EH (cell line): Measurements from ENCODE around the gene SF3A2.

ENCODE experiments used
- DNase-seq: peaks from one replicate; pipeline ENCODE4 v3.0.0-alpha.2; 2015; ENCODE audit warnings: low read depth

SF3A2 gene

GRCh38 chr19:2207991-2208860, 28.4 kb upstream of the SF3A2 start:
- DNase-seq, result peak; percentile 91

DNA sequence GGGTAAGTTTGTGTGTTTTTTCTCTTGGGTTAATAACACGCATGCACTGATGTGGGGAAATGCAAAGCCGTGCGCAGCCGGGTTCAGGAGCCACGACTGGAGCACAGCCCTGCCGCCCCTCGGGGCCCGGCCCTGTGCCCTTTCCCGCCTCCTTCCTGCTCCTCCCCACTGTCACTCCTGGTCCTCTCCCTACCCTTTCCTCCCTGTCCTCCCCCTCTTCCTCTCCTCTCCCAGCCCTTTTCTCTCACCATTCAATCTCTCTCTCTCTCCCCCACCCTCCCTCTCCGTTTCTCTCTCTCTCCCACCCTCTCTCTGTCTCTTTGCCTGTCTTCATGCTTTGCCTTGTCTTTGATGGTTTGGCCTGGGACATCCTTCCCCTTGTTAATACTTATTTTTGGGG, 27.6 kb upstream of the SF3A2 start:
- DNase-seq, result no peak

DNA sequence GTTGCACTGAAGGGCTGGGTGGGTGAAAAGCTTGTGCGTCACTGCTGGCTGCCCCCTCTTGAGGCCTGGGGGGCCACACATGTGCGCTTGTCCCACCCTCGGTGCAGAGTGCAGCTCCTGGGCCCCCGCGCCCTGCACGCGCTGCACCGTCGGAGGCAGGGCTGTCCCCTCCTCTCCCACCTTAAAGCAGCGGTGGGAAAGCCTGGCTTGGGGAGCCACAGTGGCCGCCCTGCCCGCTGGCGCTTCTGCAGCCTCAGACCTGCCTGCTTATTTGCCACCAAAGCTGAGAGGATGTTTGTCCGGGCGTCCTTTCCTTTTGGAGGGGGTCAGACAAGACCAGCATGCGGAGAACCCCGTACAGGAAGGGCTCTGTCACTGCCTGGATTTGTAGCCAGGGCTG, 27.2 kb upstream of the SF3A2 start:
- no peak for DNase-seq

DNA sequence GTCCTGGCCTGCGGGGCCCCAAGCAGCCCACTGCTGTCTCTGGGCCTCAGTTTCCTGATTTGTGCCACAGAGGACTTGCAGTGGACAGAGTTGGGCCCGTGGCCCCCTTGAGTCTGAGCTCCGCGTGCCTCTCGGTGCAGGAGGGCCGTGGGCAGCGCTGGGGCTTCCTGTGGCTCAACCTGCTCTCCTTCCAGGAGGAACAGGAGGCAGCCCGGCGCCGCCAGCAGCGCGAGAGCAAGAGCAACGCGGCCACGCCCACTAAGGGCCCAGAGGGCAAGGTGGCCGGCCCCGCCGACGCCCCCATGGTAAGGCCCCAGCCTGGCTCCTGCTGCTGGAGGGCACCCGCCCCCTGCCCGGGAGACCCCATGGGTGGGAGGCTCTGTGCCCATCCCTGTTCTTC, 26.4 kb upstream of the SF3A2 start:
- DNase-seq, result no peak

- DNase-seq, result no peak
Observed at GRCh38 chr19:2210987-2211740, 25.5 kb upstream of the SF3A2 start.

GRCh38 chr19:2212861-2213711, 23.5 kb upstream of the SF3A2 start:
- no peak for DNase-seq

- DNase-seq, result no peak
Observed at GRCh38 chr19:2213799-2214198, 22.8 kb upstream of the SF3A2 start.

DNA sequence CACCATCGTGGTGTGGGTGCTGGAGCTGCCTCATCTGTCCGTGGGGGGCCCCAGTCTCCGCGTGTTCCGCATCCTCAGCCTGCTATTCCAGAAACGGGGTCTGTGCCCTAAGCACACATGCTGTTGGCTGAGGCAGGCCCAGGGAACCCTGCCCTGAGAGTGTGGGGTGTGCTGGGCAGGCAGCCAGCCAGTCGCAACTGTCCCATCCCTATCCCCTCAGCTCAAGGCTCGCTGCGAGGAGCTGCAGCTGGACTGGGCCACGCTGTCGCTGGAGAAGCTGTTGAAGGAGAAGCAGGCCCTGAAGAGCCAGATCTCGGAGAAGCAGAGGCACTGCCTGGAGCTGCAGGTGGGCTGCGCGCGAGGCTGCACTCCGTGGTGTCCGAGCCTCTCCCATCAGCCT, 22.4 kb upstream of the SF3A2 start:
- no peak for DNase-seq

GRCh38 chr19:2215281-2215751, 21.3 kb upstream of the SF3A2 start:
- DNase-seq, result no peak

- no peak for DNase-seq
Observed at GRCh38 chr19:2216361-2217225, 20.0 kb upstream of the SF3A2 start.

DNA sequence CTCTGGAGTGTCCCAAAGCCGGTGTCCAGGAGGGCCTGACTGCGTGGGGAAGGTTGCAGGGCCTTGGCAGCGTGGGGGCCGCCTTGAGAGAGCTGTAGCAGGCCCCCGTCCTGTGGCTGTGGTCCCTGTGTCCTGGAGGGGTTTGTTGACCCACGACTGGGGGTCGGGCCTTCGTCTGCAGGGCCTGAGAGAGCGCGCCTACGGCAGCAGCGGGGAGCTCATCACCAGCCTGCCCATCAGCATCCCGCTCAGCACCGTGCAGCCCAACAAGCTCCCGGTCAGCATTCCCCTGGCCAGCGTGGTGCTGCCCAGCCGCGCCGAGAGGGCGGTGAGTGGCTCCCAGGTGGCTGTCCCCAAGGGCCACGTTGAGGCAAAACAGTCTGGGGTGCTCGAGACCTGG, 19.0 kb upstream of the SF3A2 start:
- no peak for DNase-seq

GRCh38 chr19:2219726-2220125, 16.9 kb upstream of the SF3A2 start:
- DNase-seq, result no peak

GRCh38 chr19:2221250-2221831, 15.3 kb upstream of the SF3A2 start:
- DNase-seq, result peak; percentile 11

- no peak for DNase-seq
Observed at GRCh38 chr19:2221918-2222317, 14.7 kb upstream of the SF3A2 start.

DNA sequence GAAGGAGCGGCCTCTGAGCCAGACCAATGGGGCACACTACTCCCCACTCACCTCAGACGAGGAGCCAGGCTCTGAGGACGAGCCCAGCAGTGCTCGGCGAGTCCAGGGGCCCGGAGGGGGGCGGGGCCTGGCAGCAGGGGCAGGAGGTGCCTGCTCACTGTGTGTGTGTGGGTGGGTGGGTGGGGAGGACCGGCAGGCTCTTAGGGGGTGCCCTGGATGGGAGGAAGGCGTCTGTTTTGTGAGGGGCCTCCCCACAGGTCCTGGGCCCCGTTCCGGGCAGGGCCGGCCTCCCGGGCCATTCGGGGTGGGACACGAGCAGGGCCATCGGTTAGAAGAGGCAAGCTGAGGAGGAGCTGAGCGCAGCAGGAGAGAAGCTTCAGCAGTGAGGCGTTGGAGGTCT, 13.2 kb upstream of the SF3A2 start:
- DNase-seq, result no peak

DNA sequence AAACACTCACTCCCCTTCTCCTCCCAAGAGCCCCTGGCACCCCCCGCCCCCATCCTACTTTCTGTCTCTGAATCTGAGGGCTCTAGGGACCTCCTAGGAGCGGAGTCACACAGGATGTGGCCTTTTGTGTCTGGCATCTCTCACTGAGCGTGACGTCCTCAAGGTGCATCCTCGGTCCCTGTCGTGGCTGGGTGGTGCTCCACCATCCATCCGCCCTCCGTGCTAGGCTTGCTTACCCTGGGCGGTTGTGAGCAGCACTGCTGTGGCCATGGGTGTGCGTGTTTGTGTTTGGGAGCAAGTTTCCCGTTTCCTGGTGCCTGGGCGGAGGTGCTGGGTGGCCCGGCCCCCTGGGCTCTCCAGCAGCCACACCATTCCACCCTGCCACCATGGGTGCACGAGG, 12.7 kb upstream of the SF3A2 start:
- DNase-seq, result no peak

GRCh38 chr19:2224754-2225349, 11.8 kb upstream of the SF3A2 start:
- DNase-seq, result no peak

GRCh38 chr19:2225415-2226050, 11.1 kb upstream of the SF3A2 start:
- DNase-seq, result no peak

DNA sequence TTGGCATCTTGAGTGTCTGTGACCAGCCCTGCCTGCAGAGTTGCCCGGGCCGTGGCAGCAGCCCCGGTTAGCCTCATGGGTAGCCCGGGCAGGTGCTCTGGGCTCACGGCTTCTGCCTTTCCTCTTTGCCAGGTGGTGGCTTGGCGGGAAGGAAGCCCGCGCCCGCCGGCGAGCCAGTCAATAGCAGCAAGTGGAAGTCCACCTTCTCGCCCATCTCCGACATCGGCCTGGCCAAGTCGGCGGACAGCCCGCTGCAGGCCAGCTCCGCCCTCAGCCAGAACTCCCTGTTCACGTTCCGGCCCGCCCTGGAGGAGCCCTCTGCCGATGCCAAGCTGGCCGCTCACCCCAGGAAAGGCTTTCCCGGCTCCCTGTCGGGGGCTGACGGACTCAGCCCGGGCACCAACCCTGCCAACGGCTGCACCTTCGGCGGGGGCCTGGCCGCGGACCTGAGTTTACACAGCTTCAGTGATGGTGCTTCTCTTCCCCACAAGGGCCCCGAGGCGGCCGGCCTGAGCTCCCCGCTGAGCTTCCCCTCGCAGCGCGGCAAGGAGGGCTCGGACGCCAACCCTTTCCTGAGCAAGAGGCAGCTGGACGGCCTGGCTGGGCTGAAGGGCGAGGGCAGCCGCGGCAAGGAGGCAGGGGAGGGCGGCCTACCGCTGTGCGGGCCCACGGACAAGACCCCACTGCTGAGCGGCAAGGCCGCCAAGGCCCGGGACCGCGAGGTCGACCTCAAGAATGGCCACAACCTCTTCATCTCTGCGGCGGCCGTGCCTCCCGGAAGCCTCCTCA, 10.4 kb upstream of the SF3A2 start:
- no peak for DNase-seq
